GM06990 (cell line): ENCODE measurements around the gene SOX13.

Source experiments
- DNase-seq: peaks from one replicate; pipeline ENCODE4 v3.0.0-alpha.2; 2011; ENCODE audit not compliant: insufficient read length; ENCODE audit errors: extremely low read depth
- H3K27me3 ChIP-seq: replicated peaks from 2 replicates; pipeline ENCODE4 v1.6.0; 2011; ENCODE audit warnings: low read length; ENCODE audit not compliant: control insufficient read depth, insufficient read depth
- H3K36me3 ChIP-seq: 2 replicates; pipeline ENCODE4 v1.5.1; 2011; ENCODE audit warnings: low read length; ENCODE audit not compliant: control insufficient read depth, insufficient read depth
- H3K4me3 ChIP-seq: replicated peaks from 2 replicates; pipeline ENCODE4 v1.5.1; 2011; ENCODE audit warnings: low read depth, mild to moderate bottlenecking, control low read depth, low read length
- CTCF ChIP-seq: IDR thresholded peaks from 2 replicates; pipeline ENCODE4 v1.5.1; 2011; ENCODE audit warnings: low read length, control low read depth, mild to moderate bottlenecking, inconsistent platforms; ENCODE audit not compliant: insufficient read depth, poor library complexity, severe bottlenecking

SOX13 gene

GRCh38 chr1:204177133-204177532, 104.2 kb downstream of the SOX13 start:
- Histone ChIP-seq H3K36me3 (no peaks in the 10 kb centered on the region), H3K27me3 (no peaks in the 10 kb centered on the region; the same call in 1 of the 2 replicates), H3K4me3 (no peak overlapping the region)
- TF ChIP-seq CTCF, result no peak
- DNase-seq, result no peak
